VCaP (cell line): ENCODE results near the gene ARNT2.

ENCODE experiments used
- H3K27ac ChIP-seq: fragments of 450-650 bp; 2 replicates; pipeline ENCODE4 v1.5.1; 2017
- CTCF ChIP-seq: fragments of 450-650 bp; conservative IDR thresholded peaks from 2 replicates; pipeline ENCODE4 v1.5.1; 2017; ENCODE audit warnings: mild to moderate bottlenecking, moderate library complexity

Gene ARNT2

GRCh38 chr15:80467311-80467714 is 63.1 kb downstream of the ARNT2 start:
- TF ChIP-seq CTCF = no peak
- no peak overlapping the region for H3K27ac ChIP-seq

- no peak for TF ChIP-seq CTCF
Observed at GRCh38 chr15:80468796-80469195, 64.6 kb downstream of the ARNT2 start.

GRCh38 chr15:80471881-80472280 is 67.7 kb downstream of the ARNT2 start:
- H3K27ac ChIP-seq = no peak overlapping the region
- TF ChIP-seq CTCF = no peak

More at GRCh38 chr15:80468796-80469195, 64.6 kb downstream of the ARNT2 start:
- H3K27ac ChIP-seq = no peak overlapping the region

- no peak for TF ChIP-seq CTCF
- H3K27ac ChIP-seq = no peak overlapping the region
Observed at GRCh38 chr15:80473286-80474223, 69.4 kb downstream of the ARNT2 start.

- no peak for TF ChIP-seq CTCF
- no peak overlapping the region for H3K27ac ChIP-seq
Observed at GRCh38 chr15:80474224-80475215, 70.3 kb downstream of the ARNT2 start.

GRCh38 chr15:80475572-80475971 is 71.4 kb downstream of the ARNT2 start:
- no peak overlapping the region for H3K27ac ChIP-seq
- TF ChIP-seq CTCF = no peak; the same call in 1 of the 2 replicates

GRCh38 chr15:80476036-80476435 is 71.9 kb downstream of the ARNT2 start:
- no peak for TF ChIP-seq CTCF
- no peak overlapping the region for H3K27ac ChIP-seq
